GM18520 (cell line): ENCODE measurements around the gene POU6F2.

ENCODE experiments used
- ATAC-seq: cut with Tn5 transposase; IDR thresholded peaks from one replicate; pipeline ENCODE4 v1.9.1; 2021; ENCODE audit not compliant: unreplicated experiment

POU6F2 gene

DNA sequence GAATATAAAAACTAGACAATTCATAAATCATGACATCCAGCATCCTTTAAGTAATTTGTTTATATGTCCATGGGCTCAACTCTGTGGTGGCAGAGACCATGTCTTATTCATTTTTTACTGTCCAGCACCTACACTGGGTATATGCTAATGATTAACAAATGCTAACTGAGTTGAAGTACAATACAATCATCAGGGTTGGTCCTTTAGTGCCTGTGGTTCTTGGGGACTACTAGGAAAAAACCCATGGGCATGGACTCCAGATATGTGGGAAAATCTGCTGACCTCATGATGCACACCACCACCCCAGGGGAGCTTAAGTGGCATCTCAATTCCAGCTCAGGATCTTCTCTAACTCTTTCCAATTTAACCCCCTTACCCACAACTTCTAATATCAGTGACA is 503.2 kb downstream of the POU6F2 start:
- ATAC-seq = no peak

DNA sequence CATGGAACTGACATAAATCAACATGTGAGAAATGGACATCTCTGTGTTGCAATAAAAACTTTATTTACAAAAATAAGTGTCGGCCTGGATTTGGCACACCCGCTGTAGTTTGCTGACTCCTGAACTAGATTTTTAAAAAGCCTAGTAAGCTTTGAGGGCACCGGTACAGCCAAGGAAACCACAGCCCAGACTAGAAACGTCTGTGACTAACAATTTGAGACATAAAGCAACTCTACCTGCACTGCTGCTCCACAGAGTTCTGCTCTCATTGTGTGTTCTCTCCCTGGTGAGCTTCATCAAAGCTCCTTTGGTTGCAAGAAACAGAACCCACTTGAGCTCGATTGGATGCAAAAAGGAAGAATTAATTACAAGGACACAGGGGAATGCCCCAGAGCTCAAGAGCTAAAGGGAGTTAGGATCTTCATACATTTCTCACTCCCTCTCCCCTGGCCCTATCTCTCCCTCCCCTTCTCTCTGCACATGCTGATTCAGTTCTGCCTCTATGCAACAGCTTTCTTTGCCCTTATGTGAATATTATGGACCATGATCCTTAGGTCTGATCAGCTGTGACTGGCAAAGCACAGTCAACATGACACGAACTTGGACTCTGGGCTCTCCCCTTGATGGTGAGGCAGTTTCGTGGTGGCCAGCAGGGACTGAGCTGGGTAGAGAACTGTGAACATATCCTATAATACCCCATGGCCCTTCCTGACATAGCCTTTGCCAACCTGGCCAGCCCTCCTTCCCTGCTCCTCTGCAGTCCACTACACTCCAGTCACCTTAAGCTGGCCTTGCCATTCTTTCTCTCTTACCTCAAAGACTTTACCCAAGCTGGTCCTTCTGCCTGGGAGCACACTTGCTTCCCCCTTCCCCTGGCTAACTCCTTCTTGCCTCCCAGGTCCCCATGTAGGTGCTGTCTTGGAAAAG is 511.0 kb downstream of the POU6F2 start:
- ATAC-seq = no peak

DNA sequence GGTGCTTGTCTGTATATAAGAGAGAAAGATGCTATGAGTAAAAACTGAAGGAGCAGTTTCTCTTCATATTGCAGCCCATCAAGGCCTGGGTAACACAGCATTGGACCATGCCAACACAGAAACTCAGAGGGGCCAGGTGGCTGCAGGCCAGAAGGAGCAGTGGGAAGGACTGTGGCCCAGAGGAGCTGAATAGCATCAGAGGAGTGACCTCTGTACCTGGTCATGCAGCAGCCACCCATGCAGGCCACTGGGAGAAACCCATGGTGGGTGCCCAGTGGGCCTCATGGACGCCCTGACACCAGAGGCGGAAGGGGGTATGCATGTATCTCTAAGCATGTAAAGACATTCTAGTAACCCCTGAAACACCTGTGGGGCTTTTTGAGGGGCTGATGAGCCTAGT is 512.6 kb downstream of the POU6F2 start:
- ATAC-seq = no peak

DNA sequence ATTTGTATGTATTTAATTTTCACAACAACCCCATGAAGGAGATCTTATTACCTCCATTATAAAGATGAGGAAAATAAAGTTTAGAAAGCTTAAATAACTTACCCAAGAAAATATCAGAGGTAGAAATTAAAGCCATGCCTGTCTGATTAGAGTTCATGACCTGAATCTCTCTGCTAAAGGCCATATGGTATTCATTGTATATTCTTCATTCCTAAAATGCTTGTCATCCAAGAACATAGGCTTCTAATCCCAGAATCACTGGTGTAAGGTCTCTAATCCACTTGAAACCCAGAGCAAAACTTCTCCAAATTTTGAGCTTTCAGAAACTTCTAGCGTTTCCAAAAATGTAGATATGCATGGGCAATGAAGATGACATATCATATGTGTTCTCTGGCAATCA is 516.2 kb downstream of the POU6F2 start:
- ATAC-seq = no peak

DNA sequence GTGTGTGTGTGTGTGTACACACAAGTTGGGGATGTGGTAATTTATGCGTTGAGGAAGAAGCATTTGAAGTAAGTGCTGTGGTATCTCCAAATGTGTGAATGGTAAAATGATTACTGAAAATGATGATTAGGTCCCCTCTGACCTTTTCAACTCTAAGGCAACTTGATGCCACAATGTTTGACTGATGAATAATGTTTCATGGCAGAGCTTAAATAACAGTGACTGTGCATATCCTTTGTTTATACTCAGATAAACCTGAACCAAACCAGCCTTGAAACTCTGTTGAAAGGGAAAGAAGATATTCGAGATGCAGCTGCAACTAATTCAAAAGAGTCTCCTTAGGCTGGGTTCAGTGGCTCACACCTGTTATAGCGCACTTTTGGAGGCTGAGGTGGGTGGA is 523.6 kb downstream of the POU6F2 start:
- no peak for ATAC-seq

DNA sequence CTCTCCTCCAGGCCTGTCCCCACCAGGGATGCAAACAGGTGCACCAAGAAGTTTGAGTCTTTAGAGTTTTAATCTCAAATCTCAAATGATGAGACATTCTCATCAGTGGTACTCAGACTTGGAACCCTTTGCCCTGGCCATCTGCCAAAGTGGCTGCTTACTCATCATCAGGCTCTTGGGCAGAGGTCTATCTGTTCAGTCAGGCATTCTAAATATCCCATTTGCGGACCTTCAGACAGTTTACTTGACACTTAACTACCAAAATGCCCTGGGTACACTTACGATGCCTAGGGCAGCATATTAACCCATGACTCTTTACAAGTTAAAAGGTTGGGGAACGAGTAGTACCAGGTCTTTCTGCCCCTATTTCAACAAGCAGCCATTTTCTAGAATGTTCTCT is 527.3 kb downstream of the POU6F2 start:
- ATAC-seq = no peak

DNA sequence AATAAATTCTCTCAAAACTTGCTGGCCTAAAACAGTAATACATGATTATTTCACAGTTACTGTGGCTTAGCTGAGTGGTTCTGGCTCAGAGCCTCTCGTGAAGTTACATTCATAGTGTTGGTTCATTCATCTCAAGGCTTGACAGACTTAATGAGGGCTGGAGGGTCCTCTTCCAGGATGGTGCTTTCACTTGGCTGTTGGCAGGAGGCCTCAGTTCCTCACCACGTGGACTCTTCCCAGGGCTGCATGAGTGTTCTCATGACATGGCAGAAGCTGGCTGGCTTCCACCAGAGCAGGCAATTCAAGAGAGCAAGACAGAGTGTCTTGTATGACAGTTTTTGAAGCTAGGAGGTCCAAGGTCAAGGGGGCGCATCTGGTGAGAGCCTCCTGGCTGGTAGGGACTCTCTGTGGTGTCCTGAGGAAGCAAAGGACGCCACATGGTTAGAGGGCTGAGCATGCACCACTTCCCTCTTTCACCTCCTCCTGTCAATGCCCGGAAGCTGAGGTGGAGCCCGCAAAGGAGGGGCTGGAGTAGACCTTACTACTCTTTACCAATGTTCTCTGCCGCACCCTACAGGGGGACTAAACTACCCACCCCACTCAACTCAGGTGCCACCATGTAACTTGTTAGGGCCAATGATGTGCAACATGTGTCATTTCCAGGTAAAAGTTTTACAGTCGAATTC is 530.3 kb downstream of the POU6F2 start:
- no peak for ATAC-seq

DNA sequence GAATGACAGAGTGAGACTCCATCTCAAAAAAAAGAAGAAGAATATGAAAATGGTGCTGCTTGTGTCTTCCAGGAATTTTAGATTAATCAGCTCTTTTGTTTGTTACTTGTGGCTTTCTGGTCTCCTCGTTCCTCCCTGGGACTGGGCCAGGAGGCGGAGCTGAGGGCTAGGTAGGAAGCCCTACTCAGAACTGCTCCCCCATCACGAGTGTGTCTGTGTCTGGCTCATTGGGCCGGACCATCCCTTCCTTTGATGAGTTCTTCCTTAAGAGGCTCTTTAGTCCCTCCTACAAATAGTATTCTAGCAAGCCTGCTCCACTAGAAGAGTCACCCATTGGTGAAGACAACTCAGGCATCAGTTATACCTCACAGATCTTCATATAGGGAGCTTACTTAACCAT is 531.7 kb downstream of the POU6F2 start:
- ATAC-seq = no peak

DNA sequence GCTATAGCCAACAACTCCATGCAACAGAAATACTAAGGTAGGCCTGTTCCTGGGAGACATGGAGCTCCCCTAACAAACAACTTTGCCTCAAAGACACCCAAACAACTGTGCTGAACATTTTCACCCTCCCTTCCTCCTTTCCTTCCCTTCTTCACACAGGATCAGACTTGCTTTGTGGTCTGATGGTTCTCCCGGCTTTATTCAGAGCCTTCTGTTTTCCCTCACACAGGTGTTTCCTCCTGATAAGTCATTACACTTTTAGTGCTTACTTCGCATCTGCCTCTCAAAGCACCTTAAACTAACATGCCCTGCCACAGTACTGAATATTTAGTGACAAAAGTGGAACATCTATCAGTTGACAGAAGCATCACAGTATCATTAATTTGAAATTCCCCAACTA is 532.2 kb downstream of the POU6F2 start:
- no peak for ATAC-seq

DNA sequence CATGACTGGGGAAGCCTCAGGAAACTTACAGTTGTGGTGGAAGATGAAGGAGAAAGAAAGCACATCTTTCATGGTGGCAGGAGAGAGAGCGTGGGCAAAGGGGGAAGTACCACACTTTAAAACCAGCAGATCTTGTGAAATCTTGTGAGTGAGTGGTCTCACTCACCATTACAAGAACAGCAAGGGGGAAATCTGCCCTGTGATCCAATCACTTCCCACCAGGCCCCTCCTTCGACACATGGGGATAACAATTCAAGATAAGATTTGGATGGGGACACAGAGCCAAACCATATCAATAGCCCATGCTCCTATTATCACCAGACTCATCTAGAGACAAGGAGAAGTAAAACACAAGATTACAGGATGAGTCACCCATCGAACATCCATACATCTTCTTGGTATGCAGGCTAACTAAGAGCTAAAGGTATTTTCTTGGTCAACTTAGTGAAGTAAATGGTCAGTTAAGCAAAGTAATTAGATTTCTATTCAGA is 533.2 kb downstream of the POU6F2 start:
- no peak for ATAC-seq

DNA sequence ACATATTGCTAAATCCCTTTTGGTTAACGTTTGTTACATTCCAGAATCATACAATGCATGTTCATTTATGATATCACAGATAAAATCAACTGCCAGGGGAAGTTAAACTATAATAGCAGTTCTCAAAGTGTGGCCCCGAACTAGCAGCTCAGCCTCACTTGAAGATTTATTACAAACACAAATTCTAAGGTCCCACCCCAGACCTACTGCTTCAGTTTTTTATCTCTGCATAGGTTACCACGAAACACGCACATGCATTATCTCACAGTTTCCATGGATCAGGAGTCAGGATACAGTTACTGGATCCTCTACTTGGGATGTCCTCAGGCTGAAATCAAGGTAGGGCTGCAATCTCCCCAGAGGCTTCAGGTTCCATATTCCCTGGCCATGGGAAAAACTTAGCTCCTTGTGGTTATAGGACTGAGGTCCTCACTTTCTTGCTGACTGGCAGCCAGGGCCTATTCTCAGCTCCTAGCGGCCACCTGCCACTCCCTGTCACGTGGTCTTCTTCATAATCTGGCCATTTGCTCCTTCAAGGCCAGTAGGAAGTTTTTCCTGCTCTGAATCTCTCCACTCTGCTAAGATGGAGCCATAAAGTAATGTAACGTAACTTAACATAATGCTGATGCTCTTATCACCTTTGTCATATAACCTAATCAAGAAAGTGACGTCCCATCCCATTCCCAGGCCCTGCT is 538.0 kb downstream of the POU6F2 start:
- no peak for ATAC-seq

DNA sequence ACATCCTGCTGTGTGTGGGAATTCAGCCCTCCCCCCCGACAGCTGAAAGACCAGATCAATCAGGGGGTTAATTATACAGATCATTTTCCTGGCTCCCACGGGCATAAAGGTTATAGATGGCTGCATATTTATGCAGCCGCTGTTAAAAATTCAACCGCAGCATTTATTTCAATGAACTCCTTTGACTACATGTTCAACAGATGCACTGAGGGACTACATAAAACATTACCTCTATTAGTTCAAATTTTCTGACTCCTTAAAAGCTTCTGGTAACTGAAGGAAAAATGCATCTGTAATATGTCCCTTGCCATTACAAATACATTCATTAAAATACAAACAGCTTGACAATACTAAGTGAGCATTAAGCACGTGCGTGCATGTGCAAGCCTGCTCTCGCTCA is 538.8 kb downstream of the POU6F2 start:
- ATAC-seq = no peak

DNA sequence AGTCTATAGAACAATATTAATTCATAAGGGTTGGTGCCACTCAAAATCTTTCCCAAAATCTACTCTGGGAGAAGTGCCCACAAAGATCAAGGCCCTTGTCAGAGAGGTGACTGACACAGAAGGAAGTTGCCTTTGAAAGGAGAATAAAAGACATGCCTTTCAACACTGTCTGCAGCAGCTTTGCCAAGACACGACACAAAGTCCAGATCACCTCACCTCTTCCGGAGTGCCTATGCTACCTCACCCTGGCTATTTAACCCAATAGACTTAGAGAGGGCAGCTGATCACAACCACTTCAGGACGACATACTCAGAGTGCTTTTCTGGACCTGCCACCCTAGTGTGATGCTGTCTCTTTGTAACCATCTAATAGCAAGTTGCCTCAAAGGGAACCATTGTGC is 539.5 kb downstream of the POU6F2 start:
- no peak for ATAC-seq
